Measurements from ENCODE around the gene WDR93.

Gene WDR93

DNA sequence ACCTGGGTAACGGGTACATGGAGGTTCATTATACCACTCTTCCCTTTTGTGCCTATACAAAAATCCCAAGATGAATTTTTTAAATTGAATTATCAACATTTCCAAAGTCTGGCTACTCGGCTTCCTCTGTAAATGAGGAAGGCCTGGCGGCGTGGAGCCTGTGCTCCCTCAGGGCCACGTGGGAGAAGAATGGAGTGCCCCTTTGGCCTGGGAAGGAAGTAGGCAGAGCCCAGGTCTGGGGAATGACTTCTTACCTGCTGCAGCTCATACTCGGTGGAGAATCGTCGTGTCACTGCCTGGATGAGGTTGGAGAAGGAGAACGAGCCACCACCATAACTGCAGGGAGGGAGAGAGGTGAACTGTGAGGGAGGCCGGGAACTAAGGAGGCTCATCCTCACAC lies 99.6 kb downstream of the WDR93 start:
- no peak overlapping the region for H3K9ac ChIP-seq (ENCODE audit: low read length in 5 of 5)
- H3K4me3 ChIP-seq (ENCODE audit: low read depth in 1 of 5, low read length in 5 of 5): no peak overlapping the region
- peaks cover 0 to 7% (median 4%) of the 10 kb centered on the region in 5 donors for H3K4me1 ChIP-seq (ENCODE audit: control insufficient read depth in 5 of 5, insufficient read depth in 5 of 5, low read length in 5 of 5)
- H3K9me3 ChIP-seq (ENCODE audit: control insufficient read depth in 5 of 5, low read length in 5 of 5): peaks cover 0 to 6% (median 6%) of the 10 kb centered on the region in 5 donors
- H3K36me3 ChIP-seq (ENCODE audit: control insufficient read depth in 5 of 5, insufficient read depth in 5 of 5, low read length in 5 of 5): peaks cover 6 to 23% (median 15%) of the 10 kb centered on the region in 5 donors
- H3K27me3 ChIP-seq (ENCODE audit: control insufficient read depth in 5 of 5, insufficient read depth in 4 of 5, low read length in 5 of 5): no peaks in the 10 kb centered on the region
- no peak overlapping the region for H3K27ac ChIP-seq (ENCODE audit: low read depth, low read length)

DNA sequence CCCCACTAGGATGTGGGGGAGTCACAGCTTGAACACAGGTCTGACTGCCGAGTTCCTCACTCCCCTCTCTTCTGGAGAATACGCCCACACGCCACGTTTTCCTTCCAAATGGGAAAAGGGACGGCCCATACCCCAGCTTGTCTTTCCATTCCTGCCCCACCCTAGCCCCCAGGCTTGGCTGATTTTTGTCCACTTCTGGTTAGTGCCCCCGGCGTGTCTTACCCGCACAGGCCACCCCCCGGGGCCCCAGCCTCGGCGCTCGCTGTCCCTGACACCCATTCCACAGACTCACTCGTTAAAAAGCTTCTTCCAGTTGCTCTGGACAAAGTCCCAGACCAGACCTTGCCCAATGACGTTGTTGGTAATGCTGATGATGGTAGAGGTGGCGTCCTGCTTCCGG lies 100.0 kb downstream of the WDR93 start:
- H3K36me3 ChIP-seq (ENCODE audit: control insufficient read depth in 5 of 5, insufficient read depth in 5 of 5, low read length in 5 of 5): peaks cover 6 to 23% (median 15%) of the 10 kb centered on the region in 5 donors
- H3K27me3 ChIP-seq (ENCODE audit: control insufficient read depth in 5 of 5, insufficient read depth in 4 of 5, low read length in 5 of 5): no peaks in the 10 kb centered on the region
- no peak overlapping the region for H3K9ac ChIP-seq (ENCODE audit: low read length in 5 of 5)
- peaks cover 0 to 9% (median 4%) of the 10 kb centered on the region in 5 donors for H3K4me1 ChIP-seq (ENCODE audit: control insufficient read depth in 5 of 5, insufficient read depth in 5 of 5, low read length in 5 of 5)
- H3K9me3 ChIP-seq (ENCODE audit: control insufficient read depth in 5 of 5, low read length in 5 of 5): peaks cover 0 to 6% (median 6%) of the 10 kb centered on the region in 5 donors
- no peak overlapping the region for H3K4me3 ChIP-seq (ENCODE audit: low read depth in 1 of 5, low read length in 5 of 5)
- no peak overlapping the region for H3K27ac ChIP-seq (ENCODE audit: low read depth, low read length)

DNA sequence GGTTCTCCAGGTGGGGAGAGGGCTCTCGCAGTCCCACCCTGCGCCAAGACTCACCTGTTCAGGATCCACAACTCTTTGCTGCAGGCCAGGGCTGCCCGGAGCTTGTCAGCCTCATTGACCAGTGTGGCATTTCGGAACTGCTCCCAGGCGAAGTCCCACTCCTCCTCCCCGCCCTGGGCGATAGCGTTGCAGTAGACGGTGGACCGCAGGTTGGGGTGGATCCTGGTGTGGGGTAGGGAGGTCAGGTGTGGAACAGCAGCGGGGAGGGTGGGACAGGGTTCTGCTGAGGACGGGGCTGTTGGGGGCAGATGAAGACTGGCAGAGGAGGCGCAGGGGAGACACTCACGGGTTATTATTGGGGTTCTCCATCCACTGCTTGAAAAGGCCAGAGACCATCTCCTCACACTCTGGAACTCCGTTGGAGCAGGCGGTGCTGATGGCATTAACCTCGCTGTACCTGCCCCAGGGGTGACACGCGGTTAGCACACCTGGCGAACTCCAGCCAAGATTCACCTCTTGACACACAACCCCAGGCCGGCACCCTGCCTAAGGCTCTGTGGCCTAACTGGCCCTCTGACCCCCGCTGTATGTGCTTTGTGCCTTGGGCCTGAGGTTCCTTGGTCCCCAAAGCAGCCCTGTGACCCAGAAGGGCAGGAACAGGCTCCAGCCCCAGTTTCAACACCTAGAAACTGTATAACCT lies 101.6 kb downstream of the WDR93 start:
- no peak overlapping the region for H3K27ac ChIP-seq (ENCODE audit: low read depth, low read length)
- peaks cover 0 to 9% (median 4%) of the 10 kb centered on the region in 5 donors for H3K4me1 ChIP-seq (ENCODE audit: control insufficient read depth in 5 of 5, insufficient read depth in 5 of 5, low read length in 5 of 5)
- no peaks in the 10 kb centered on the region for H3K27me3 ChIP-seq (ENCODE audit: control insufficient read depth in 5 of 5, insufficient read depth in 4 of 5, low read length in 5 of 5)
- peaks cover 0 to 11% (median 6%) of the 10 kb centered on the region in 5 donors for H3K9me3 ChIP-seq (ENCODE audit: control insufficient read depth in 5 of 5, low read length in 5 of 5)
- peaks cover 6 to 28% (median 17%) of the 10 kb centered on the region in 5 donors for H3K36me3 ChIP-seq (ENCODE audit: control insufficient read depth in 5 of 5, insufficient read depth in 5 of 5, low read length in 5 of 5)
- H3K9ac ChIP-seq (ENCODE audit: low read length in 5 of 5): no peak overlapping the region
- no peak overlapping the region for H3K4me3 ChIP-seq (ENCODE audit: low read depth in 1 of 5, low read length in 5 of 5)

Measured in subcutaneous abdominal adipose tissue (tissue), 5 donors.